GM23338 (cell line): ENCODE measurements around the gene GALNT14.

Source experiments
- CREB1 ChIP-seq: fragments of 250-450 bp; sonication (Bioruptor Pico); IDR thresholded peaks from 2 replicates; pipeline ENCODE4 v1.5.0; 2020; ENCODE audit warnings: low read depth, mild to moderate bottlenecking, moderate library complexity
- EZH2 ChIP-seq: fragments of 200-600 bp; sonication (generic); IDR thresholded peaks from one replicate; pipeline ENCODE4 v1.8.0; 2017; ENCODE audit warnings: antibody characterized with exemption, mild to moderate bottlenecking, low read depth; ENCODE audit not compliant: unreplicated experiment
- EZH2phosphoT487 ChIP-seq: fragments of 200-600 bp; sonication (generic); IDR thresholded peaks from one replicate; pipeline ENCODE4 v1.8.1; 2018; ENCODE audit warnings: antibody characterized with exemption; ENCODE audit not compliant: unreplicated experiment
- JUNB ChIP-seq: IDR thresholded peaks from one replicate; pipeline ENCODE4 v1.6.1; 2016; ENCODE audit warnings: antibody characterized with exemption; ENCODE audit not compliant: unreplicated experiment
- NANOG ChIP-seq: IDR thresholded peaks from 2 replicates; pipeline ENCODE4 v1.6.1; 2016; ENCODE audit warnings: antibody characterized with exemption, borderline replicate concordance
- POLR2AphosphoS5 ChIP-seq: IDR thresholded peaks from 2 replicates; pipeline ENCODE4 v1.6.1; 2016; ENCODE audit warnings: antibody characterized with exemption, low read depth
- TF ChIP-seq, protein P1 (sequence below), 2 experiments: fragments of 200-600 bp in 1 of 2; sonication (generic) in 1 of 2; conservative IDR thresholded peaks; 2 replicates each; pipeline versions ENCODE4 v1.5.1 to v1.6.1; 2016 to 2017; ENCODE audit warnings: antibody characterized with exemption in 2 of 2, low read depth in 2 of 2, mild to moderate bottlenecking in 2 of 2, moderate library complexity in 1 of 2
- TF ChIP-seq, protein P2 (sequence below): IDR thresholded peaks from one replicate; pipeline ENCODE4 v1.6.1; 2018; ENCODE audit warnings: antibody characterized with exemption; ENCODE audit not compliant: unreplicated experiment

DNA sequence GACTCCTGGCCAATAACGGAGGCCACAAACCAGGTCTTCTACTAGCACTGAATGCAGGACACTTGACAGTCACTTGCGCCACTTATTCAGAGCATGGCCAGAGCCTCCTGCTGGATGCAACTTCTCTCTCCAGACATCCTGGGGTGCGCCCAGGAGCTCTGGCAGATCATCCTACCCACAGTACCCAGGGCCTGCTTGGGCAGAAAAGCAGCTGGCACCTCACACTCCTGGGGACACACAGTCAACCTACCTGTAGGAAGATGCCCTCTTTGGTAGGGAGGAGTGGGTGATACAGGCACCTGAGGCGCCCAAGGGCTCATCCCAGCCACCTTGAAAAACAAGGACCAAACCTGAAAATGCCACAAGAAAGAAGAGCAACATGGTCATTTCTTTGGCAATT lies 13.3 kb downstream of the GALNT14 start:
- TF ChIP-seq POLR2AphosphoS5 (no peak), EZH2 (no peak), EZH2phosphoT487 (no peak), CREB1 (CRISPR knock-in tag) (no peak), NANOG (no peak), JUNB (no peak)
- TF ChIP-seq, protein P1, sequence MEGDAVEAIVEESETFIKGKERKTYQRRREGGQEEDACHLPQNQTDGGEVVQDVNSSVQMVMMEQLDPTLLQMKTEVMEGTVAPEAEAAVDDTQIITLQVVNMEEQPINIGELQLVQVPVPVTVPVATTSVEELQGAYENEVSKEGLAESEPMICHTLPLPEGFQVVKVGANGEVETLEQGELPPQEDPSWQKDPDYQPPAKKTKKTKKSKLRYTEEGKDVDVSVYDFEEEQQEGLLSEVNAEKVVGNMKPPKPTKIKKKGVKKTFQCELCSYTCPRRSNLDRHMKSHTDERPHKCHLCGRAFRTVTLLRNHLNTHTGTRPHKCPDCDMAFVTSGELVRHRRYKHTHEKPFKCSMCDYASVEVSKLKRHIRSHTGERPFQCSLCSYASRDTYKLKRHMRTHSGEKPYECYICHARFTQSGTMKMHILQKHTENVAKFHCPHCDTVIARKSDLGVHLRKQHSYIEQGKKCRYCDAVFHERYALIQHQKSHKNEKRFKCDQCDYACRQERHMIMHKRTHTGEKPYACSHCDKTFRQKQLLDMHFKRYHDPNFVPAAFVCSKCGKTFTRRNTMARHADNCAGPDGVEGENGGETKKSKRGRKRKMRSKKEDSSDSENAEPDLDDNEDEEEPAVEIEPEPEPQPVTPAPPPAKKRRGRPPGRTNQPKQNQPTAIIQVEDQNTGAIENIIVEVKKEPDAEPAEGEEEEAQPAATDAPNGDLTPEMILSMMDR (conservative IDR thresholded peaks at IDR 0.05; ENCODE audit: low read depth in 2 of 2): no peak
- TF ChIP-seq, protein P2, sequence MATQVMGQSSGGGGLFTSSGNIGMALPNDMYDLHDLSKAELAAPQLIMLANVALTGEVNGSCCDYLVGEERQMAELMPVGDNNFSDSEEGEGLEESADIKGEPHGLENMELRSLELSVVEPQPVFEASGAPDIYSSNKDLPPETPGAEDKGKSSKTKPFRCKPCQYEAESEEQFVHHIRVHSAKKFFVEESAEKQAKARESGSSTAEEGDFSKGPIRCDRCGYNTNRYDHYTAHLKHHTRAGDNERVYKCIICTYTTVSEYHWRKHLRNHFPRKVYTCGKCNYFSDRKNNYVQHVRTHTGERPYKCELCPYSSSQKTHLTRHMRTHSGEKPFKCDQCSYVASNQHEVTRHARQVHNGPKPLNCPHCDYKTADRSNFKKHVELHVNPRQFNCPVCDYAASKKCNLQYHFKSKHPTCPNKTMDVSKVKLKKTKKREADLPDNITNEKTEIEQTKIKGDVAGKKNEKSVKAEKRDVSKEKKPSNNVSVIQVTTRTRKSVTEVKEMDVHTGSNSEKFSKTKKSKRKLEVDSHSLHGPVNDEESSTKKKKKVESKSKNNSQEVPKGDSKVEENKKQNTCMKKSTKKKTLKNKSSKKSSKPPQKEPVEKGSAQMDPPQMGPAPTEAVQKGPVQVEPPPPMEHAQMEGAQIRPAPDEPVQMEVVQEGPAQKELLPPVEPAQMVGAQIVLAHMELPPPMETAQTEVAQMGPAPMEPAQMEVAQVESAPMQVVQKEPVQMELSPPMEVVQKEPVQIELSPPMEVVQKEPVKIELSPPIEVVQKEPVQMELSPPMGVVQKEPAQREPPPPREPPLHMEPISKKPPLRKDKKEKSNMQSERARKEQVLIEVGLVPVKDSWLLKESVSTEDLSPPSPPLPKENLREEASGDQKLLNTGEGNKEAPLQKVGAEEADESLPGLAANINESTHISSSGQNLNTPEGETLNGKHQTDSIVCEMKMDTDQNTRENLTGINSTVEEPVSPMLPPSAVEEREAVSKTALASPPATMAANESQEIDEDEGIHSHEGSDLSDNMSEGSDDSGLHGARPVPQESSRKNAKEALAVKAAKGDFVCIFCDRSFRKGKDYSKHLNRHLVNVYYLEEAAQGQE: no peak
